Uterus (tissue), 2 donors: ENCODE data around the gene COL19A1.

ENCODE experiments used
- CTCF ChIP-seq, 4 experiments: fragments of 200-600 bp in 2 of 4; fragments of 450-650 bp in 2 of 4; sonication (generic) in 2 of 4; IDR thresholded peaks; one replicate each; pipeline ENCODE4 v1.5.1; 2016 to 2019; ENCODE audit warnings: antibody characterized with exemption in 4 of 4, mild to moderate bottlenecking in 2 of 4, moderate library complexity in 1 of 4
- POLR2A ChIP-seq, 2 donors: fragments of 450-650 bp; IDR thresholded peaks; one replicate each; pipeline ENCODE4 v1.6.1; 2016; ENCODE audit warnings: antibody characterized with exemption in 2 of 2, mild to moderate bottlenecking in 1 of 2, moderate library complexity in 1 of 2

- TF ChIP-seq POLR2A (IDR thresholded peaks at IDR 0.05) (no peak), CTCF (IDR thresholded peaks at IDR 0.05) (no peak)
These were observed 49.0 kb upstream of the COL19A1 start for GRCh38 chr6:69817358-69817757.
